GM19438 (cell line): Measurements from ENCODE around the gene FAM170B.

Experiments used
- ATAC-seq: cut with Tn5 transposase; IDR thresholded peaks from one replicate; pipeline ENCODE4 v1.9.1; 2021; ENCODE audit warnings: low read depth; ENCODE audit not compliant: unreplicated experiment

FAM170B gene

GRCh38 chr10:49170632-49171325 is 37.0 kb upstream of the FAM170B start:
- ATAC-seq = no peak

GRCh38 chr10:49169776-49170175 is 36.0 kb upstream of the FAM170B start:
- no peak for ATAC-seq

DNA sequence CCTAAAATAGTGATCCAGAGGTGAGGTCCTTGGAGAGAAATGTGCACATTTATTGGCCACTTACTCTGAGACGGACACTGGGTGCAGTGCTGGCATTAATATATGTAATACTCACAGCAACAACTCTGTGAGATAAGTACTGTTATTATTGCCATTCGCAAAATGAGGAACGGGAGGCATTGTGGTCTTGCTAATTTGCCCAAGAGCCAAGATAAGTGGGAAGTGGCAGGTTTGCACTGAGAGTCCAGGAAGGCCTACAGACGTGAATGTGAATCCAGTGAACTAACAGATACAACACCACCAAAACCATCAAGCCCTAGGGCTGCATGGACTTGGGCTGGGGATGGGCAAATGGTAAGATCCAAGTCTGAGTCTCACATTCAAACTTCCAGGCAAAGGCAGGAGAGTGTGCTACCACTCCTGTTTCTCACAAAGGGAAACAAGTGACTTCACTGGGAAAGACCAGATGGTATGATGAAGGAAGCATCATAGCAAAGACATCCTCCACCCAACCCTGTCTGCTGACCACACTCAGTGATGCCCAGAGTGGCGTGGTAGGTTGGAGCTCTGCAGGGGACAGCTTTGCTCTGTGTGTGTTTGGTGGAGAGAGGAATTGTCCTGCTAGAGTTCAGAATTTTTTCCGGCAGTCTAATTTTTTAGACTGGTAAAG is 35.1 kb upstream of the FAM170B start:
- ATAC-seq = no peak

- no peak for ATAC-seq
Observed at GRCh38 chr10:49168171-49168540, 34.3 kb upstream of the FAM170B start.

DNA sequence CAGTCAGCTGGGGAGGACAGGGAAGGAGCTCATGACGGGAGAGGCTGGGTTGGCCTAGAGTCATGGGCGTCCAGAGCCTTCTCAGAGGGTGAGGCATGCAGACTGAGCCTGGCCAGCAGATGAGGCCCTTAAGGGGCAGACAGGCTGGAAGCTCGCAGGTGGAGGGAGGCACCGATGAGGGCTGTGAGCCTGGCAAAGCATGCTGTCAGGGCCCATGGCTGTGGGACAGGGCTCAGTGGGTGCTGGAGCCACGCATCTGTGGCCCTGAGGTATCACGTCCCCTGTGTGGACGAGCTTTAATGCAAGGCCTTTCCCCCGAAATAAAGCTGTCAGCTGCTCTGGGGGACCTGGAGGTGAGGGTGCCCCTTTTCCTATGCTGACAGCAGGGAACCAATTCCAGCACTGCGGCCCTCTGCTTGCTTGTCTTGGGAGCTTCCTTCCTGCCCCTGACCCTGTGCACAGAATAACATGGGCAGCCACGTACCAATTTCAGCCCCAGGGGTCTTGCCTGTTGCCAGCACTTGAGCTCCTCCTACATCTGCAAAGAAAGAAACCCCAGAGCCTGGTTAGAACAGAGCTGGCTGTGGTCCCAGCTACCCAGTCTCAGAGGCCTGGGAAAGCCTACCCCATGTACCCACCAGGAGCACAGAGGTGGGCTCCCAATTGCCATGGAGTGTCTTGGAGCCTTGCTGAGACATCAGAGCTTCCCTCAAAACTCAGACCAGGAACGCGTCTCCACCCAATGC is 33.8 kb upstream of the FAM170B start:
- ATAC-seq = no peak

DNA sequence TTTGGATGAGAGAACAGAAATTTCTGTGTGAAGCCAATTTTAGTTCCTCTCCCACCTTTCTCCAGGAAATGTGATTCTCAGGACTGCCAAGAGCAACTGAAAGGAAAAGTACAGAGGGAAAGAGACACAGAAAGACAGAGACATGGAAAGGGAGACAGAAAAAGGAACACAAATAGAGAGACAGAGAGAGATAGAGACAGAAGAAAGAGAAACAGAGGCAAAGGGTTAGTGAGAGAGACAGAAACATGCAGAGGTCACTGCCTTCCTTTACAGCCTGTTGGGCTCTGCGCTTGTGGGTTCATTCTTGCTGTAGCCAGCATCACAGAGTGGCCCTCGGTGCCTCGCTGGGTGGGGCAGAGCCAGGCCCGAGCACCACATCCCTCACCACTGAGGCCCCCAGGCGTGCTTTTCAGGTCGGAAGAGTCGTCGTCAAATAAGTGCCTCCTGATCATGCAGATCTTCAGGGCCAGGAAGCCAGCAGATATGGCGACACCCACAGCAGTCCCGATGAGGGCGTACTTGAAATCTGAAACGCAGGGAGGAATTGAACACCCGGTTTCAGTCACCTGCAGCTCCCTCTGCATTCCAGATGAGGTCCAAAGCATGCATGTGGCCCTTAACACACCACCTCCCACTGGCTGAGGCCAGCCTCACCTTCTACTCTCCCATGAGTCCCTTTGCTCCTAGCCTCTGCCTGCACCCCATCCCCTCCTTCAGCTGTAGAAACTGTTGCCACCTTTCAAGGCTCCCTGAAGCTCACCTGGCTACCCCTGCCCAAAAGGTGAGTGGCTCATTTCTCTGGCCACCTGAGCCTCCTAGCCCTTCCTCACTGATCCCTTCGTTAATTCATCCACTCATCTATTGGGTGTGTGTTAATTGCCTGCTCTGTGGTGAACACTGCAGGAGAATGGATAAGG is 32.9 kb upstream of the FAM170B start:
- ATAC-seq = no peak

GRCh38 chr10:49165821-49166483 is 32.1 kb upstream of the FAM170B start:
- no peak for ATAC-seq

DNA sequence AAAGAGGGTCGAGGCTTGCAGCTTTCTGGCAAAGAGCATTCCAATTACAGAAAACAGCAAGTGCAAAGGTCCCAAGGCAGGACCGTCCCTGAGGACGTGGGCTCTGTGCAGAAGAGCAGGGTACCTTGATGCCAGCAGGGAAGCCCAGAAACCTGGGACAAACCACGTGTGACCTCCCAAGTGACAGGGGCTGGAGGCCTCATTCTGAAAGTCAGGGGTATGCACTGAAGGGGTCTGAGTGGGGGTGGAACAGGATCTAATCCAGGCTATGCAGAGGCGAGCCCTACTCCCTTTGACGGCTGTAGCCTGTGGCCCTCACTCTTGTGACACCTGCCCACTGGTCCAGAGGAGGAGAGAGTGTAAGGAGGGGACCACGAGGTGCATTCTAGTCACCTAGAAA is 31.4 kb upstream of the FAM170B start:
- ATAC-seq = no peak

DNA sequence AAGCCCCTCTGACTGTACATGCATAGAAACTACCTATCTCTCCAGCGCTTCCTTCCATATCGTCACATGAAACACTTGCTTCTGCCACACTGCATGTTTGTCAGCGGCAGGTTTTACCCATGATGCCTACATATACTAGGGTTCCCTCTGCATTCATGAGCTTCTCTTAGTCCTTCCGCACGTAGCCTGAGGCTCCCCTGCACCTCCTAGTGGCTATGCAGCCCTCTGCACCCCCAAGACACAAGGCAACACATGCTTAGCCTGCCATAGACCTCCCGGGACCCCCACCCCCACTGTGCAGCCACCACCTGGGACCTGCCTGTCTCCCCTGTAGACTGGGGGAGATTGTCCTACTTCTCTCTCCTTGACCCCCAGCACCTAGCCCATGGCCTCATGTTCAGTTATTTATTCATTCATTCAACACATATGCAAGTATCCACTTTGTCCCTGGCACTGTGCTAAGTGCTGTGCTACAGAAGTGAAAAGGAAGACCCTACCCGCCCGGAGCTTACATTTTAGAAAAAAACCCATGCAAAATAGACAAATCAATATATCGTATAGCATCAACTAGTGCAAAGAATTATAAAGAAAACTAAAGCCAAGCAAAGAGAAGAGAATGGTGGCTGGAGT is 30.9 kb upstream of the FAM170B start:
- ATAC-seq = peak; percentile 95

- ATAC-seq = no peak
Observed at GRCh38 chr10:49163741-49164140, 29.9 kb upstream of the FAM170B start.

DNA sequence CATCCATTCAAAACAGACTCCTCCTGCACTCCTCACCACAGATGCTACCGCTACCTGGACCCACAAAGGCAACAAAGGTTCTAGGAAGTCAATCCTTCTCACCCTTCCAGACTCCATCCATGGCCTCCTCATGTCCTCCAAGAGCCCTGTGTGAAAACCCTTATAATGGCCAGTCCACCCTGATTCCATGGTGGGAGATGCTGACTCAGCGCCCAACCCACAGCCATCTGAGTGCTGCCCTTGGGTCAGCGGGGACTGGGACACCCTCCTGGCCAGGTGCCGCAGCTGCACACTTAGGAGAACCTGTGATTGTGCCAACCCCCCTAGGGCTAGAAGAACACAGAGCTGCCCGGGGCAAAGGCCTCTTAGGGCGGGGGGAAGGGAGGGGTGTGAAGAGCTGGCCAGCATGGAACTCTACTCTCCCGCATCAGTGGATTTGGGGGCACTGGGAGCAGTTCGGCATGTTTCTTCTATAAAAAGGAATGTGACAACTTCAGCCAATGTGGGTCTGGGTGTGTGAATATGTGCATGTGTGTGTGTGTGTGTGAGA is 29.0 kb upstream of the FAM170B start:
- ATAC-seq = no peak

DNA sequence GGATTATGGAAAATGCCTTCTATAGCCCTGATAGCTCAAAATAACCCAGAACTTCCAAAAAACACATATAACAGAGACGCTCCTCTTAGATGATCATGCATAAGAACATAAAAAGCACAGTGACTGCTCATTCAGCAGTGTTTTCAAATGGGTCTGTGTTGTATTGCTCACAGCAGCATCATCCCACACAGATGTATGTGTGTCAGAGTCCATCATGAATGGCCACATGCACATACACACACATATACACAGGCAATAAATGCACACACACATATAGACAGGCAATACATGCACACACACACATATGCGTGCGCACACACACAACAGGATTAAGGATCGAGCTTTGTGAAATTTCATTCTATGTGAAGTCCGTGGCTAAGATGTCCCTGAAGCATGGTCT is 28.2 kb upstream of the FAM170B start:
- no peak for ATAC-seq

DNA sequence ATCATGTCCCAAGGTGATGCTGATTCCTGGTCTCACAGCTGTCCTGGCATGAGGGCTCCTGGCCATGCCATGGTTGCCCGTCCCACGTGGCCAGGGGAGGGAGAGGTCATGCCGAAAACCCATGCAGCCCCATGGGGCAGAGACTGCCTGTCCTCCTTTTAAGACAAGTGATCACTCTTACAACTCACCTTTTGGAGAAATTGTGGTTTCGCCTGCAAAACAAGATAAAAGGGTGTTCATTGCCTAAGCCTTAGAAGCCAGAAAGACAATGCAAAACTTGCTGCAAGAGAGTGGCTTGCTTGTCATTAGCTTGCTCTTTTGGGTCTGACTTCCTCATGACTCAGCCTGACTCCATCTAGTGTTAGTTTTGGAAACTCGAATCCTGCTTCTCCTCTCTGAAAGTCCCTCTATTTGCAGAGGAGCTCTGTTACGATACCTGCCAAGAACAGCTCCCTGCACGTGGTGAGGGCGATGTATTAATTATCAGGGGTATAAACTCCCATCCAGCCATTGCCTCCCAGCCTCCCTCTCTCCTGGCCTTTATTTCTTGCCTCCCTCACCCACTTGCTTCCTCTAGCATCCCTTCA is 27.7 kb upstream of the FAM170B start:
- ATAC-seq = no peak

DNA sequence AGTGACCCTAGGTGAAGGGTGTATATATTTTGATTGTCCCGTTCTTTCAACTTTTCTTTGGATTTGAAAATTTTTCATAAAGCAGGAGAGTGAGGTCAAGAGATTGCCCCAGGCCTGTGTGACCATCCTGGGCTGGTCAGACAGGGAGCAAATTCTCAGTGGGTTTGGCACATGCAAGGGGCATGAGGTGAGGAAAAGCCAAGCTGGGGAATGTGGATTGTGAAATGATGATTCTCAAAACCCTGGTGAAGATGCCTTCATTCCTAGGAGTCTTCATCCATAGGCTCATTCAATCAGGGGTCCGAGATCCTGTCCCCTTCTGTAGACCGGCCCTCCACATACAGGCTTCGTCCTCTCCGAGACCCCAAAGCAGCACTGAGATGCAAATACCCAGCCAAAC is 27.0 kb upstream of the FAM170B start:
- ATAC-seq = no peak

DNA sequence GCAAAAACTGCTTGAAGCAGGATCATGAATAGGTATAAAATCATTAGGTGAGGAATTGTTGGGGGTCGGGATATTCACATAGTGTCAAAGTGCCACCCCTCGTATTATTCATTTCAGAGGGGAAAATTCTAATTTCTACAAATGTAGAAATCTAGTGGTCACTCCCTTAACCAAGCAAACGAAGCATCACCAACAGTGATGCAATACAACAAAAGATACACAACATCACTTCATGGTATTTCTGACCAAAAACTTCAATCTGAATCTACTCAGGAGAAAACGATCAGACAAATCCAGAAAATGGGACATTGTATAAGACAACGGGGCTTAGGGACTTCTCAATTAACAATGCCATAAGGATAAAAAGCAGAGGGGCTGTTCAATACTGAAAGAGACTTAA is 26.3 kb upstream of the FAM170B start:
- no peak for ATAC-seq

DNA sequence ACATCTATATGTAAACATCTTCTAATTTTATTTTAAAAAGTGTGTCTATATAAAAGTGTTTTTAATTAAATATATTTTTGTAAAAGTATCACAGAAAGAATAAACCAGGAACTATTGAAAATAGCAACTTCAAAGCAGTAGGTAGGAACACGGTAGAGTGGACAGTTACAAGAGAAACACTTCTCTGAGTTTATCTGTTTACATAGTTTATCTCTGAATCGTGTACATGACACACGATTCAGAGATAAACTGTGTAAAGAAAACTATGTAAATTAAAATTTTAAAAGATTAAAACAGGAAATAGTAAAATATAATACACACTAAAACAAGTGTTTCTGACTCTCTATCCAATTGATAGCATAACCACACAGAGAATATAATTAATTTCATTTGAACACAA is 25.1 kb upstream of the FAM170B start:
- ATAC-seq = no peak

DNA sequence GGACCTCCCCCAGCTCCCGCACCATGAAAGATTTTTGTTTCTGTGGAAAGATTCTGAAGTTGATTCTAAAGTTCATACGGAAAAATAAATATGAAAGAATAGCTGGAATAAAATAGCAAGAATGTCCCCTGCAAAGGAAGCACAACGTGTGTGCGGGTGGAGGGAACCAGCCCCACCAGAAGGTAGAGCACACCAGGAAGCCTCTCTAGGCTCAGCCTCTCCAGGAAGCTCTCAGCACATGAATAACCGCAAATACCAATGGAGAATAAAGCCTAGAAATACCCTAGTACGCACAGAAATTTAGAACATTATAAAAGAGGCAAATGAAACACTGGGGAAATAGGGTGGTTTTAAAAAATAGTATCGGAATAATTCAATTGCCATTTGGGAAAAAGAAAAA is 24.6 kb upstream of the FAM170B start:
- no peak for ATAC-seq

GRCh38 chr10:49157229-49157628 is 23.4 kb upstream of the FAM170B start:
- ATAC-seq = no peak

GRCh38 chr10:49154641-49155040 is 20.8 kb upstream of the FAM170B start:
- ATAC-seq = no peak
